ENCODE measurements around the gene HIGD1A.
"Not testable (repeated sequence)": the region's sequence is repeated elsewhere in the genome, so short reads cannot be mapped to it uniquely, and the experiment has no call there.

DNA sequence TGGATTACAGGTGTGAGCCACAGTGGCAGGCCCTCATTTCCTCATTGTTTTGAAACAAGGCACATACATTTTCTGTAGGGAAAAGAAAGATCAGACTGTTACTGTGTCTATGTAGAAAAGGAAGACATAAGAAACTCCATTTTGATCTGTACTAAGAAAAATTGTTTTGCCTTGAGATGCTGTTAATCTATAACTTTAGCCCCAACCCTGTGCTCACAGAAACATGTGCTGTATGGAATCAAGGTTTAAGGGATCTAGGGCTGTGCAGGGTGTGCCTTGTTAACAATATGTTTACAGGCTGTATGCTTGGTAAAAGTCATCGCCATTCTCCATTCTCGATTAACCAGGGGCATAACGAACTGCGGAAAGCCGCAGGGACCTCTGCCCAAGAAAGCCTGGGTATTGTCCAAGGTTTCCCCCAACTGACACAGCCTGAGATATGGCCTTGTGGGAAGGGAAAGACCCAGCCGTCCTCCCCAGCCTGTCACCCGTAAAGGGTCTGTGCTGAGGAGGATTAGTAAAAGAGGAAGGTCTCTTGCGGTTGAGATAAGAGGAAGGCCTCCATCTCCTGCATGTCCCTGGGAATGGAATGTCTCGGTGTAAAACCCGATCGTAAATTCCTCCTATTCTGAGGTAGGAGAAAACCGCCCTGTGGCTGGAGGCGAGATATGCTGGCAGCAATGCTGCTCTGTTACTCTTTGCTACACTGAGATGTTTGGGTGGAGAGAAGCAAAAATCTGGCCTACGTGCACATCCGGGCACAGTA lies 7.0 kb upstream of the HIGD1A start:
- TF ChIP-seq ZFP3, ZNF8 (CRISPR knock-in tag; IDR thresholded peaks at IDR 0.05): not testable (repeated sequence)
